IPS DF 19.7 (cell line): Measurements from ENCODE around the gene NUDT14.

Experiments
- DNase-seq: peaks from one replicate; pipeline ENCODE4 v3.0.0-alpha.2; 2013; ENCODE audit warnings: low read depth, low spot score

The NUDT14 gene

GRCh38 chr14:105180592-105181548 is at the start of gene NUDT14:
NUDT14 (minus strand) TSS chr14:105181312; CDS start chr14:105181209, 103 bp downstream.
- DNase-seq = no peak

- DNase-seq = no peak
These were observed 48.1 kb upstream of the NUDT14 start for GRCh38 chr14:105229099-105229655.

- DNase-seq = no peak
These were observed 47.5 kb upstream of the NUDT14 start for GRCh38 chr14:105228562-105228961.

- no peak for DNase-seq
These were observed 46.2 kb upstream of the NUDT14 start for GRCh38 chr14:105227346-105227745.

- DNase-seq = no peak
These were observed 45.1 kb upstream of the NUDT14 start for GRCh38 chr14:105226198-105226597.

GRCh38 chr14:105224845-105225570 is 43.9 kb upstream of the NUDT14 start:
- no peak for DNase-seq

GRCh38 chr14:105223770-105224544 is 42.8 kb upstream of the NUDT14 start:
- no peak for DNase-seq

- no peak for DNase-seq
These were observed 42.1 kb upstream of the NUDT14 start for GRCh38 chr14:105223260-105223659.

GRCh38 chr14:105221598-105222178 is 40.6 kb upstream of the NUDT14 start:
- DNase-seq = no peak

GRCh38 chr14:105220699-105221597 is 39.8 kb upstream of the NUDT14 start:
- DNase-seq = no peak

- DNase-seq = no peak
These were observed 38.6 kb upstream of the NUDT14 start for GRCh38 chr14:105219753-105220152.

- DNase-seq = no peak
These were observed 38.0 kb upstream of the NUDT14 start for GRCh38 chr14:105219043-105219612.

GRCh38 chr14:105218611-105219010 is 37.5 kb upstream of the NUDT14 start:
- DNase-seq = no peak

- no peak for DNase-seq
These were observed 36.7 kb upstream of the NUDT14 start for GRCh38 chr14:105217774-105218173.

- no peak for DNase-seq
These were observed 35.6 kb upstream of the NUDT14 start for GRCh38 chr14:105216490-105217247.

GRCh38 chr14:105215602-105216001 is 34.5 kb upstream of the NUDT14 start:
- DNase-seq = no peak

GRCh38 chr14:105214324-105214915 is 33.3 kb upstream of the NUDT14 start:
- DNase-seq = no peak

GRCh38 chr14:105213361-105213760 is 32.2 kb upstream of the NUDT14 start:
- no peak for DNase-seq
